GM18511 (cell line): Measurements from ENCODE around the gene CARD10.
"Not testable (repeated sequence)": the region's sequence is repeated elsewhere in the genome, so short reads cannot be mapped to it uniquely, and the experiment has no call there.

Experiments used
- ATAC-seq: cut with Tn5 transposase; IDR thresholded peaks from one replicate; pipeline ENCODE4 v1.9.1; 2021; ENCODE audit warnings: mild to moderate bottlenecking, moderate library complexity; ENCODE audit not compliant: unreplicated experiment

The CARD10 gene

GRCh38 chr22:37557321-37558001 is 38.2 kb upstream of the CARD10 start:
- ATAC-seq: no peak

- ATAC-seq: no peak
Observed at GRCh38 chr22:37556710-37557109, 37.5 kb upstream of the CARD10 start.

DNA sequence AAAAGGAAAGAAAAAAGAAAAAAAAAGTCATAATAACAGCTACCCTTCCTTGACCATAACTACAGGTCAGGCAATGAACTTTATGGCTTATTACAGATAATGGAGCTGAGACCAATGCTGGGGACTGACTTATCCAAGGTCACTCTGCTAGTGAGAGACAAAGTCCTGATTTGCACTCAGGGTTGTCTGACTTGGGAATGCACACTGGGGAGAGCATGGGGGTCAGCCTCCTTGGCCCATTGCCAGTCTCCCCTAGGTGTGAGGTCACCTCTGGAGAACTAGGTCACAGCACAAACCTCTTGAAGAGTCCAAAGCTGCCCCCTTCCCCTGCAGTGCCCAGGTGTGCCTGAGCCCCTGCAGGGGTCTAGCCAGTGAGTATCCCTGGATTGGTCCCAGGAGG is 35.8 kb upstream of the CARD10 start:
- no peak for ATAC-seq

GRCh38 chr22:37553725-37554124 is 34.5 kb upstream of the CARD10 start:
- ATAC-seq: no peak

DNA sequence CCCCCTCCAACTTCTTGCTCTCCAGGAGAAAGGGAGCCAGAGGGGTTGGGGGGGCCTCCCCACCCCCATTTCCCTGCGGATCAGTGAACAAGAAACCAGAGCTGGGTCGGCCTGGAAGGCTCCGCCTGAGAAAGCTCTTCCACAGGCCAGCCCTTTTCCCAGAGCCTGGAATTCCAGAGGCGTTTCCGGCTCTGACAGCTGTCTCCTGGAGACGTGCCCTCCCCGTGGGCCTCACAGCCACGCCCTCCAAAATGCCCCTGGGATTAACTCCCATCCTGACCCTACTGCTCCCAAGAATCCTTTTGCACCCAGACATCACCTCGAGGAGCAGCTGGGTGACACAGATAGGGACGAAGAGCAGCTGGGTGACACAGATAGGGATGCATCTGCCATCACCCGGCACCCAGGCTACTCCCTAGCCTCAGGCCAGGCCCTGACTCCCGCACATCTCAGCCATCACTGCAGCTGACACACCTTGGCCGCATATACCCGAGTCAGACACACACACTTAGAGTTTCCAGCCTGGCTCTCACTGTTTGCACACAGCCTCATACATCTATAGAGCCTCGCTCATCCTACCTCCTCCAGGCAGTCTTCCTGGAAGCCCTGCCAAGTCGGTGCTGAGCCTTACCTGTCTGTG is 33.4 kb upstream of the CARD10 start:
- no peak for ATAC-seq

GRCh38 chr22:37551981-37552380 is 32.8 kb upstream of the CARD10 start:
- no peak for ATAC-seq

DNA sequence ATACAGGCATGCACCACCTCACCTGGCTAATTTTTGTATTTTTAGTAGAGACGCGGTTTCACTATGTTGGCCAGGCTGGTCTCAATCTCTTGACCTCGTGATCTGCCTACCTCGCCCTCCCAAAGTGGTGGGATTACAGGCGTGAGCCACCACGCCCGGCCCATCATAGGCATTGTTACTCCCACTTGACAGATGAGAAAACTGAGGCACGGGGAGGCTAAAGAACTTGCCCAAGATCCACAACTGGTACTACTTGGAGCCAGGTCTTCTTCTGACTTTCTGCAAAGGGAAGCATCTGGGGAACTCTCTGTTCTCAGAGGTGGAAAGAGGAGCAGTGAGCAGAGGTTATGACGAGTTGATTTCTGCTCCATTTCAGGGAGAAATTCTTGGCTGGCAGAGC is 31.7 kb upstream of the CARD10 start:
- ATAC-seq: not testable (repeated sequence)

- ATAC-seq: no peak
Observed at GRCh38 chr22:37549704-37550059, 30.5 kb upstream of the CARD10 start.

- no peak for ATAC-seq
Observed at GRCh38 chr22:37547251-37547741, 28.1 kb upstream of the CARD10 start.

- ATAC-seq: no peak
Observed at GRCh38 chr22:37546437-37547250, 27.4 kb upstream of the CARD10 start.

GRCh38 chr22:37545703-37546436 is 26.7 kb upstream of the CARD10 start:
- no peak for ATAC-seq

GRCh38 chr22:37544955-37545702 is 25.9 kb upstream of the CARD10 start:
- no peak for ATAC-seq

DNA sequence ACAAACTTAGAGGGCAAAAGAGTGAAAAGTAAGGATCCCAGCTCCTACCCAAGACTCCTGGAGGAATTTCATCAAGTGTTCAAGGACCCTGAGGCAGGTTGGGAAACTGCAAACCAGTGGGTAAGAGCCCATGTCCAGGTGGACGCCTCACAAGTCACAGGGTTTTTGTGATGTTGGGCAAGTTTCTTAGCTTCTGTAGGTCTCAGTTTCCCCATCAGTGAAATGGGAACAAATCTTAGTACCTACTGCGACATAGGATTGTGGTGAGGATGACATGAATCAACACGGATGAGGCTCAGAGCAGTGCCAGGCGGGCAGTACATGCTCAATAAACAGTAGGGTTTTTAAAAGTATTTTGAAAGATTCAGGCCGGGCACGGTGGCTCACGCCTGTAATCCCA is 23.7 kb upstream of the CARD10 start:
- ATAC-seq: no peak

DNA sequence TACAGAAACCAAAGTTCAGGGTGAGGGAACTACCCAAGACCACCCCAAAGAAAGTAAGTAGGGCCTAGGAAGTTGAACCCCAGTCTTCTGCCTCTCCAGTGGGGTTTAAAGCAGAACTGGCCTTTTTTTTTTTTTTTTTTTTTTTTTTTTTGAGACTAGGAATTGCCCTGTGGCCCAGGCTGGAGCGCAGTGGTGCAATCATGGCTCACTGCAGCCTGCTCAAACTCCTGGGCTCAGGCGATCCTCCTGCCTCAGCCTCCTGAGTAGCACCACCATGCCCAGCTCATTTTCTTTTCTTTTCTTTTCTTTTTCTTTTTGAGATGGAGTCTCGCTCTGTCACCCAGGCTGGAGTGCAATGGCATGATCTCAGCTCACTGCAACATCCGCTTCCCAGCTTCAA is 23.2 kb upstream of the CARD10 start:
- ATAC-seq: not testable (repeated sequence)

DNA sequence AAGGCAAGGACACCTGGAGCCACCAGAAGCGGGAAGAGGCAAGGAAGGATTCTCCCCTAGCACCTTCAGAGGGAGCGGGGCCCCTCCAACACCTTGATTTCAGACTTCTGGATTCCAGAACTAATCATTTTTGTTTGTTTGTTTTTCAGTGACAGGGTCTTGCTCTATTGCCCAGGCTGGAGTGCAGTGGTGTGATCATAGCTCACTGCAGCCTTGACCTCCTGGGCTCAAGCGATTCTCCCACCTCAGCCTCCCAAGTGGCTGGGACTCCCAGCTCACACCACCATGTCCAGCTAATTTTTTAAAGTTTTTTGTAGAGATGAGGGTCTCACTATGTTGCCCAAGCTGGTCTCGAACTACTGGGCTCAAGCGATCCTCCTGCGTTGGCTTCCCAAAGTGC is 20.6 kb upstream of the CARD10 start:
- ATAC-seq: not testable (repeated sequence)

DNA sequence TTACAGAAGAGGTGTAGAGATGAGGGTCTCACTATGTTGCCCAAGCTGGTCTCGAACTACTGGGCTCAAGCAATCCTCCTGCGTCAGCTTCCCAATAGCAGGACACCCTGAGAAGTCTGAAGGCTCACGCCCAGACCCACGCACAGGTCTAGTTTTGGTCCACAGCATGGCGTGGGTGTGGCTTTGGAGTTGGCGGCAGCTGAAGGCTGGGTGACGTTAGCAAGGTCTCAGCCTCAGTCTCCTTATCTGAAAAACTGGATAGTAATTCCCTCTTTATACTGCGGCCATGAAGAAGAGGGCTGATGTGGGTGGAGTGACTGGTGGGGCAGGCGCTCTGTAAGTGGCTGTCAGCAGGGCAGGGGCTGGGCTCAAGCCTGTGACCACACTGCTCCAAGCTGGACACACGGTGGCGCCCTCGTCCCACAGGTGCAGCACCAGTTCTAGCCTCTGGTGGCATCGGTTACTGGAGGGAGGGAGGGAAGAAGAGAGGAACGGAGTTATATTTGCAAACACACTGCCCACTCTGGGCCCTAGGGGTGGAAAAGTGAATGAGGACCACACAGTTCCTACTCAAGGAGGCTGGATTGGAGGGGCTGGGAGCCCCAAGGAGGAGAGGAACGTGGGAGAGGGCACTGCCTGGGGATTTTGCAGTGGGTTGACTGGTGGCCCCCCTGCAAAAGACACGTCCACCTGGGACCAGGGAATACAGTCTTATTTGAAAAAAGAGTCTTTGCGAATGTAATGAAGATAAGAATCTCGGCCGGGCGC is 19.6 kb upstream of the CARD10 start:
- ATAC-seq: peak; percentile 85

DNA sequence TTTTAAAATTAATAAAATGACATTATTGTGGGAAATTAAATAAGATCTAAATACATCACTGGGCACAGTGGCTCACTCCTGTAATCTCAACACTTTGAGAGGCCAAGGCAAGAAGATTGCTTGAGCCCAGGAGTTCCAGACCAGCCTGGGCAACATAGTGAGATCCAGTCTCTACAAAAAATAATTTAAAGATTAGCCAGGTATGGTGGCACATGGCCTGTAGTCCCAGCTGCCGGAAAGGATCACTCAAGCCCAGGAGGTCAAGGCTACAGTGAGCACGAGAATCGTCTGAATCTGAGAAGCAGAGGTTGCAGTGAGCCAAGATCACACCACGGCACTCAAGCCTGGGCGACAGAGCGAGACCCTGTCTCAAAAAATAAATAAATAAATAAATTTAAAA is 15.9 kb upstream of the CARD10 start:
- no peak for ATAC-seq

GRCh38 chr22:37534445-37534844 is 15.2 kb upstream of the CARD10 start:
- ATAC-seq: no peak

DNA sequence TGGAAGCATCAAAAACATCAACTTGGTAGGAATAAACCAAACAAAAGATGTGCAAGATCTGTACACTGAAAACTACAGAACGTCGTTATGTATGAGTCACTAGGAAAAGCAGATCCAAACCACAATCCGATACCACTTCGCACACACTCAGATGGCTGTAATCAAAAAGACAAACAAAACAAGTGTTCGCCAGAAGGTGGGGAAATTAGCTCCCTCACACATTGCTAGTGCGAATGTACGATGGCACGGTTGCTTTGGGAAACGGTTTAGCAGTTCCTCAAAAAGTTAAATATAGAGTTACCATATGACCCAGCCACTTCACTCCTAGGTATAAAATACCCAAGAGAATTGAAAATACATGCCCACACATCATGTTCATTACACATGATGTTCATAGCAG is 14.8 kb upstream of the CARD10 start:
- ATAC-seq: no peak
